AG20443 (cell line): ENCODE measurements around the gene TRPM2.
"Not testable (repeated sequence)": the region's sequence is repeated elsewhere in the genome, so short reads cannot be mapped to it uniquely, and the experiment has no call there.

ENCODE experiments used
- DNase-seq: peaks from one replicate; pipeline ENCODE4 v3.0.0; 2012; ENCODE audit warnings: low spot score, mixed read lengths

TRPM2 gene

GRCh38 chr21:44354775-44355771 is 1.7 kb downstream of the TRPM2 start:
- DNase-seq = no peak

- no peak for DNase-seq
These were observed 2.7 kb downstream of the TRPM2 start for GRCh38 chr21:44356160-44356559.

- DNase-seq = no peak
These were observed 3.2 kb downstream of the TRPM2 start for GRCh38 chr21:44356636-44357035.

- DNase-seq = no peak
These were observed 3.8 kb downstream of the TRPM2 start for GRCh38 chr21:44357064-44357837.

GRCh38 chr21:44359396-44359795 is 6.0 kb downstream of the TRPM2 start:
- DNase-seq = no peak

- peak; percentile 4 for DNase-seq
These were observed 6.7 kb downstream of the TRPM2 start for GRCh38 chr21:44360159-44360558.

GRCh38 chr21:44361903-44362302 is 8.5 kb downstream of the TRPM2 start:
- DNase-seq = not testable (repeated sequence)

- no peak for DNase-seq
These were observed 9.9 kb downstream of the TRPM2 start for GRCh38 chr21:44363278-44363677.

- DNase-seq = no peak
These were observed 11.0 kb downstream of the TRPM2 start for GRCh38 chr21:44364151-44365053.

- DNase-seq = peak; percentile 5
These were observed 12.0 kb downstream of the TRPM2 start for GRCh38 chr21:44365251-44365966.

GRCh38 chr21:44365967-44366585 is 12.7 kb downstream of the TRPM2 start:
- peak; percentile 6 for DNase-seq

GRCh38 chr21:44366586-44367211 is 13.3 kb downstream of the TRPM2 start:
- peak; percentile 8 for DNase-seq

- peak; percentile 20 for DNase-seq
These were observed 15.5 kb downstream of the TRPM2 start for GRCh38 chr21:44368711-44369446.

GRCh38 chr21:44370027-44370735 is 16.8 kb downstream of the TRPM2 start:
- peak; percentile 63 for DNase-seq

GRCh38 chr21:44370786-44371410 is 17.5 kb downstream of the TRPM2 start:
- DNase-seq = peak; percentile 8

GRCh38 chr21:44371596-44371995 is 18.2 kb downstream of the TRPM2 start:
- peak; percentile 4 for DNase-seq

- no peak for DNase-seq
These were observed 19.2 kb downstream of the TRPM2 start for GRCh38 chr21:44372616-44373015.

GRCh38 chr21:44374601-44375280 is 21.3 kb downstream of the TRPM2 start:
- no peak for DNase-seq
